ENCODE results near the gene DAO.

DNA sequence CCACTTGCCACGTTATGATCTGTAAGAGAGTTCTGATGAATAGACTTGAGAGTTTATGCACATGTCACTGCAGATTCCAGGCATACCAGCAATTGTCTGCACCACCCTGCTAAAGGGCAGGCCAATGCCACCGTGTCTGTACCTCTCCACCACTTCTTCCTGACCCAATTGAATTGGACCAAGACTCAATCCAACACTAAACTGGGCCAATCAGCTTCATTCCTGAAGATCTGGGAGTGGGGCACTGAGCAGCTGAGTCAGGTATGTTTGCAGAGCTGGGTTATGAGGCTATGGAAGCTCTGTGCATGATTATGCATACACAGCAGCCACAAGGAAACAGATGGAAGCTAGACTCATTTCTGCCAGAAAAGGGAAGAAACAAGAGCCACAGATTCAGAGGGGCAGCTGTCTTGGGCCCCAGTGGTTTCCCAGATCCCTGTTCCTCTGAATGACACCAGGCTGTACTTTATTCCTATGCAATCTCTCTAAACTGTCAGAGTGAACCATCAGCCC lies 28.0 kb downstream of the DAO start:
- TF ChIP-seq POLR2A (IDR thresholded peaks at IDR 0.05) (no peak), POLR2AphosphoS5 (IDR thresholded peaks at IDR 0.05) (no peak), EP300 (IDR thresholded peaks at IDR 0.05) (no peak)
- TF ChIP-seq, protein P1, sequence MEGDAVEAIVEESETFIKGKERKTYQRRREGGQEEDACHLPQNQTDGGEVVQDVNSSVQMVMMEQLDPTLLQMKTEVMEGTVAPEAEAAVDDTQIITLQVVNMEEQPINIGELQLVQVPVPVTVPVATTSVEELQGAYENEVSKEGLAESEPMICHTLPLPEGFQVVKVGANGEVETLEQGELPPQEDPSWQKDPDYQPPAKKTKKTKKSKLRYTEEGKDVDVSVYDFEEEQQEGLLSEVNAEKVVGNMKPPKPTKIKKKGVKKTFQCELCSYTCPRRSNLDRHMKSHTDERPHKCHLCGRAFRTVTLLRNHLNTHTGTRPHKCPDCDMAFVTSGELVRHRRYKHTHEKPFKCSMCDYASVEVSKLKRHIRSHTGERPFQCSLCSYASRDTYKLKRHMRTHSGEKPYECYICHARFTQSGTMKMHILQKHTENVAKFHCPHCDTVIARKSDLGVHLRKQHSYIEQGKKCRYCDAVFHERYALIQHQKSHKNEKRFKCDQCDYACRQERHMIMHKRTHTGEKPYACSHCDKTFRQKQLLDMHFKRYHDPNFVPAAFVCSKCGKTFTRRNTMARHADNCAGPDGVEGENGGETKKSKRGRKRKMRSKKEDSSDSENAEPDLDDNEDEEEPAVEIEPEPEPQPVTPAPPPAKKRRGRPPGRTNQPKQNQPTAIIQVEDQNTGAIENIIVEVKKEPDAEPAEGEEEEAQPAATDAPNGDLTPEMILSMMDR (IDR thresholded peaks at IDR 0.05) = no peak
